Measurements from ENCODE around the gene DNM1. TPM values are rescaled to one million over a fixed set of nuclear protein-coding genes. Genes with fewer than 3 reads are reported as not detected.

Gene DNM1
- total and polyA plus RNA-seq, 2 experiments from 2014 or later: 36.0 to 42.0 TPM

DNA sequence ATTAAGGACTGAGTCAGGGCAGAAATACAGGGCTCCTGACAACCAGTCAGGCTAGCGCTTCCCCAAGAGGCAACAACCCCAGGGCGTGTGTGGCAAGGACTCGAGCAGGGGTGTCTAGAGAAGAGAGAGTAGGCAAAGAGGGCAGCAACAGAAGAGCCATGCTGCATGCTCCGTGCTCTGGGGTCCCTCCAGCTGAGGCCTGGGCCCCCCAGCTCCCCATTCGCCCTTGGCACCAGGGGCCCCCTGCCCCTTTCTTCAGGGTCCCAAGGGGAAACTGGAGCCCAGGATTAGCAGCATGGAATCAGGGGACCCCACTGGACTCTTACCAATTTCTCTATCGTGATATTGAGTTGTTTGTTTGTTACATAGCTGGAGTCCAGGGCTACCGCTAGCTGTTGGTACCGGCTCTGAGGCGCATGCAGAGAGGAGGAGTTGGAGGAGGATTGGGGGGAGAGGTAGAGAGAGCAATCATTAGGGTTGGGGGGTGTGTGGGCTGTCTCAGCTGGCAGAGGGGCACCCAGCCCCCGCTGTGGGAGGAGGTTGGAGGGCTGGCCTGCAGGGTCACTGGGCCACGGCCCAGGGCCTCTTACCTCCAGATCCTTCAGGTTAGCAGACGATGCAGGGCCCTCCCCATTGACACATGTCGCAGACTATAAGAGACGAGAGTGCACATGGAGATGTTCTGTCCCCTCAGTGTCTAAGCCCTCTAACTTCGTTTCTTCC lies 63.9 kb downstream of the DNM1 start (continued):
- TF ChIP-seq NANOG (IDR thresholded peaks at IDR 0.05; ENCODE audit: borderline replicate concordance): no peak

- no peaks in the 10 kb centered on the region for H3K9me2 ChIP-seq (ENCODE audit: insufficient read depth)
- no peaks in the 10 kb centered on the region for H3K27me3 ChIP-seq (ENCODE audit: insufficient read depth)
- no peak overlapping the region for H2AFZ ChIP-seq
- peaks cover 7% of the 10 kb centered on the region; the same call in 1 of the 2 replicates for H3F3A ChIP-seq (replicated peaks; ENCODE audit: low read depth)
- Mint-ChIP-seq H3K9me3 (no peaks in the 10 kb centered on the region), H3K36me3 (ENCODE audit: low read depth) (peaks cover 14% of the 10 kb centered on the region), H3K4me1 (peaks cover 4% of the 10 kb centered on the region), H3K27me3 (ENCODE audit: insufficient read depth, low read depth, poor library complexity) (peaks cover 6% of the 10 kb centered on the region), H3K27ac (no peak overlapping the region), H3K4me3 (no peak overlapping the region)
- H3K4me3 ChIP-seq: no peak overlapping the region
- H3K79me2 ChIP-seq (replicated peaks; ENCODE audit: insufficient read depth): peaks cover 15% of the 10 kb centered on the region
- H3K4me2 ChIP-seq: no peak overlapping the region
- H3K27ac ChIP-seq (ENCODE audit: low read depth): no peak overlapping the region
- peaks cover 8% of the 10 kb centered on the region; the same call in 1 of the 2 replicates for H3K4me1 ChIP-seq (ENCODE audit: insufficient read depth)
- H4K20me1 ChIP-seq (replicated peaks; ENCODE audit: insufficient read depth): peaks cover 12% of the 10 kb centered on the region
- no peaks in the 10 kb centered on the region for H3K36me3 ChIP-seq (ENCODE audit: insufficient read depth)
- TF ChIP-seq NANOG (IDR thresholded peaks at IDR 0.05; ENCODE audit: borderline replicate concordance): no peak
- TF ChIP-seq ZNF331 (CRISPR knock-in tag; IDR thresholded peaks at IDR 0.05; ENCODE audit: low read depth): no peak
- TF ChIP-seq CTCF (conservative IDR thresholded peaks at IDR 0.05; ENCODE audit: low read depth in 2 of 2): no peak
- TF ChIP-seq STAT1 (IDR thresholded peaks at IDR 0.05; ENCODE audit: unreplicated experiment): no peak
- TF ChIP-seq EZH2 (IDR thresholded peaks at IDR 0.05; ENCODE audit: low read depth, unreplicated experiment): no peak
- TF ChIP-seq REST (IDR thresholded peaks at IDR 0.05; ENCODE audit: unreplicated experiment): no peak
- TF ChIP-seq POLR2AphosphoS5 (IDR thresholded peaks at IDR 0.05; ENCODE audit: low read depth): no peak
- TF ChIP-seq ETS1 (IDR thresholded peaks at IDR 0.05): no peak
- ATAC-seq (no peak), DNase-seq (ENCODE audit: low spot score) (no peak)
These were observed 67.9 kb downstream of the DNM1 start for GRCh38 chr9:128271112-128271511.

All from GM23338 (cell line).